Stimulated activated CD4-positive, alpha-beta T cell treated with anti-CD3 and anti-CD28 coated beads, TNF-alpha, amount 100 ng/mL, for 24 hours (primary cell): ENCODE measurements around the gene TNFRSF18.
"Not testable (repeated sequence)": the region's sequence is repeated elsewhere in the genome, so short reads cannot be mapped to it uniquely, and the experiment has no call there.

Experiments used
- DNase-seq, 3 experiments: peaks; one replicate each; pipeline ENCODE4 v3.0.0-alpha.2; 2020; ENCODE audit warnings: low read depth in 3 of 3

TNFRSF18 gene

DNA sequence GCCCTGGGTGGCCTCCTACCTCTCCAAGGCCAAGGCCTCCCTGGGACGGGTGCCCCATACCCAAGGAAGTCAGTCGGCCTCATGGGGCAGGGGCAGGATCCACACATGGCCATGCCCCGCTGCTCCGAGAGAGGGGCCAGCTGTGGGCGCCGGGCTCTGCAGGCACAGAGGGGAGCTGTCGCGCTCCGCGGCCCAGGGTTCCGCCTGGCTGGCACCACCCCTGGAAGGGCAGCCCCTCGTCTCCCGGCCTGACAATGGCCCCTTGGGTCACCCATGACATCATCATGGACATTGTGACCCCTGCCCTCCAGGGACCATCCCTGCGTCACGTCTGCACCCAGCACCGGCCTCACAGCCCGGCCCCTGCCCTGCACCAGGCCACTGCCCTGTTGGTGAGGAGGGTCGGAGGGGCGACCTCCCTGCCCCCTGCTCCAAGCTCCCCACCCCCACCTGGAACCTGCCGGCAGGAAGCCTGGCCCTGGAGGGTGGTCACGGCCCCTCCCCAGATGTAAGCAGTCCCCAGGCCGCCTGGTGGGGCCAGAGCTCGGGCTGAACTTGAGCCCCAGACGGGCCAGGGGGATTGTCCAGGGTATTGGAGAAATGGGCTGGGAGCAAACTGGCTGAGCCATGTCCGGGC, 26.9 kb downstream of the TNFRSF18 start:
- no peak for DNase-seq

DNA sequence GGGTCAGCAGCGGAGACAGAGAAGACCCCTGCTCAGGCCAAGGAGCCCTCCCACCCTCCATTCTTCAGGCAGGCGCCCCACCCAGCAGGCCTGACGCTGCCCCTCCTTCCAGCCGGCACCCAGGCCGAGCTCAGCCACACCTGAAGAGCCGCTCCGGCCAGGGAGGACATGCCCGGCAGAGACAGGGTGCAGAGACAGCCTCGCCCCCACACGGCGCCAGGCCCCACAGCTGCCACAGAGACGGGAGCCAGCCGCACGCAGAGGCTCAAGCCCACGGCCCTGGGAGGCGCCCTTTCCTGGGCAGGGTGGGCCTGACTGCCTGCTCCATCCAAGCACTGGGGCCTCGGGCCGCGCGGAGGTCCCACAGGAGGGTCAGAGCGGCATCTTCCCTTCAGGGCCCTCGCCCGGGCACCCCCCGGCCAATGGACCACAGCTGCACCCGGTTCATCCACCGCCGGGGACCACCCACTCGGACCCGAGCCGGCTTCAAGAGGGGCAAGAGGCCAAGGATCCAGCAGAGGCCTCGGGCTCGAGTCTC, 27.5 kb downstream of the TNFRSF18 start:
- no peak for DNase-seq

DNA sequence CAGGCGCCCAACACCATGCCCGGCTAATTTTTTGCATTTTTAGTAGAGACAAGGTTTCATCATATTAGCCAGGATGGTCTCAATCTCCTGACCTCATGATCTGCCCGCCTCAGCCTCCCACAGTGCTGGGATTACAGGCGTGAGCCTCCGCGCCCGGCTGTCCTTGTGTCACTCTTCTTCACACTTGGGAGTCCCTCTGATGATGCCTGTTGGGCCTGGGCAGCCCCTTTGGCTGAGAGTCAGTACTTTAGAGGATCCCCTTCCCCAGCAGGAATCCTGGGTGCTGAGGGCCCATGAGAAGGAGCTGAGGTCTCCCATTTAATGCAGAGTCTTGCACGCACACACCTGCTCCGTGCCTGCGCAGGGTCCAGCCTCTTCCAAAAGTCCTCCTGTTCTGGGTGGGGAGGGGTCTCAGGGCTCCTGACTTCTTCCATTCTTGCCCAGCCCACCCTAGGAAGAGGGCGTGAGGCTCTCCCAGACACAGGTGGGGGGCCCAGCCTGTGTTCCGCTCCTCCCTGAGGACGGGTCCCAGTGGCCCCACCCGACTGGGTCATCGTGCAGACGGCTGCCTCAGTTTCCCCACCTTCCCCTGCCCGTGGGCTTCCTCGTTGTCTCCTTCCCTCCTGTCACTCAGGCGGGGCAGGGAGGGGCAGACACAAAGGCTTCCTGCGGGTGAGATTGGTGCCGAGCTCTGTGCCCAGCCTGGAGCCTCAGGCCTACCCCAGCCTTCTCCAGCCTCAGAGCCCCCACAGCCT, 28.8 kb downstream of the TNFRSF18 start:
- DNase-seq = no peak

DNA sequence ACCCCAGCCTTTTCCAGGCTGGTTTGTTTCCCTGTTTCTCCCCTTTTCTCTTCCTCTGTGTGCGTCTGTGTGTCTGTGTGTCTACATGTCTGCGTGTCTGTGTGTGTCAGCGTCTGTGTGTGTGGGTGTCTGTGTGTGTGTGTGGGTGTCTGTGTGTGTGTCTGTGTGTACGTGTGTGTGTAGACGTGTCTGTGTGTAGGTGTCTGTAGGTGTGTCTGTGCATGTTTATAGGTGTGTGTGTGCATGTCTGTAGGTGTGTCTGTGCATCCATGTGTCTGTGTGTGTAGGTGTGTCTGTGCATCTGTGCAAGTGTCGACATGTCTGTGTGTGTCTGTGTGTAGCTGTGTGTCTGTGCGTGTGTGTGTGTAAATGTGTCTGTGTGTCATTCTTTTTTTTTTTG, 29.5 kb downstream of the TNFRSF18 start:
- no peak for DNase-seq

DNA sequence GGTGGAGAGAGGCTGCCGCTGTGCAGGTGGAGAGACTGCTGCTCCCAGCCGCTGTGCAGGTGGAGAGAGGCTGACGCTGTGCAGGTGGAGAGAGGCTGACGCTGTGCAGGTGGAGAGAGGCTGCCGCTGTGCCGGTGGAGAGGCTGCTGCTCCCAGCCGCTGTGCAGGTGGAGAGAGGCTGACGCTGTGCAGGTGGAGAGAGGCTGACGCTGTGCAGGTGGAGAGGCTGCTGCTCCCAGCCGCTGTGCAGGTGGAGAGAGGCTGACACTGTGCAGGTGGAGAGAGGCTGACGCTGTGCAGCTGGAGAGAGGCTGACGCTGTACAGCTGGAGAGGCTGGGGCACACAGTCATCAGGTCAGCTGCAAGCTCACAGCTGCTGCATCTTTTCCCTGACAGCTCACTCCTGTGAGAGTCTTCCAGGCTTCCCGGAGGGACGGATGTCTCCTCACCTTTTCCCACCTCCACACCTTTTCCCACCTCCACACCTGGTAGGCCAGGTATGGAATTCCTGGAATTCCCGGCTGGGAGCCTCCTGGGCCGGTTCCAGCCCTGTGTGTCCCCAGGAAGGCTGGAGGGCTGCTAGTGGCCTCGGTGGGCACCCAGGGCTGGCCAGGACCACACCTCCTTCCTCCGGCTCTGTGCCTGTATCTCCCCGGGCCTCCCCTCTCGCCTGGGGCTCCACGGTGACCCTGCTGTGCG, 30.2 kb downstream of the TNFRSF18 start:
- DNase-seq = not testable (repeated sequence)

DNA sequence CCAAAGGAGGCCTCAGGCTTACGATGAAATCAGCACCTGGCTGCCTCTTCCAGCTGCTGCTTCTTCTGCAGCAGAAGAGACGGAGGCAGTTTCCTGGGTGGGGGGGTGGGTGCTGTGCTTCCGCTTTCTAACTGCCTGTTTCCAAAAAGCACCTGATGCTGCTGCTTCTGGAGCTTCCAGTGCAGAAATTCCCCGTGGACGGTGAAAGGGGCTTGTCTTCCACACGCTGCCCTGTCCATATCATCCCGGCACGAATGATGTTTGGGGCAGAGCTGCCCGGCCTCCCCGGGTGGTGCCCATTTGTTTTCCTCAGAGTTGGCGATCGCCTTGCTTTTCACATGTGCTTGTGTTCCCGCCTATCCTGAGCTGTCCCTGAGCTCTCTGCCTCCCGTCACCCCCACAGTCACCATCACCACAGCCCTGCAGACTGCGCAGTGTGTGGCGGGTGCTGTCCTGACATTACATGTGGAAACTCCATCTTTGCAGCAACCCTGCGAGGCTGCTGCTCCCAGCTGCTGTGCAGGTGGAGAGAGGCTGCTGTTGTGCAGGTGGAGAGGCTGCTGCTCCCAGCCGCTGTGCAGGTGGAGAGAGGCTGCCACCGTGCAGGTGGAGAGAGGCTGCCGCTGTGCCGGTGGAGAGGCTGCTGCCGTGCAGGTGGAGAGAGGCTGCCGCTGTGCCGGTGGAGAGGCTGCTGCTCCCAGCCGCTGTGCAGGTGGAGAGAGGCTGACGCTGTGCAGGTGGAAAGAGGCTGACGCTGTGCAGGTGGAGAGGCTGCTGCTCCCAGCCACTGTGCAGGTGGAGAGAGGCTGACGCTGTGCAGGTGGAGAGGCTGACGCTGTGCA, 30.9 kb downstream of the TNFRSF18 start:
- no peak for DNase-seq

DNA sequence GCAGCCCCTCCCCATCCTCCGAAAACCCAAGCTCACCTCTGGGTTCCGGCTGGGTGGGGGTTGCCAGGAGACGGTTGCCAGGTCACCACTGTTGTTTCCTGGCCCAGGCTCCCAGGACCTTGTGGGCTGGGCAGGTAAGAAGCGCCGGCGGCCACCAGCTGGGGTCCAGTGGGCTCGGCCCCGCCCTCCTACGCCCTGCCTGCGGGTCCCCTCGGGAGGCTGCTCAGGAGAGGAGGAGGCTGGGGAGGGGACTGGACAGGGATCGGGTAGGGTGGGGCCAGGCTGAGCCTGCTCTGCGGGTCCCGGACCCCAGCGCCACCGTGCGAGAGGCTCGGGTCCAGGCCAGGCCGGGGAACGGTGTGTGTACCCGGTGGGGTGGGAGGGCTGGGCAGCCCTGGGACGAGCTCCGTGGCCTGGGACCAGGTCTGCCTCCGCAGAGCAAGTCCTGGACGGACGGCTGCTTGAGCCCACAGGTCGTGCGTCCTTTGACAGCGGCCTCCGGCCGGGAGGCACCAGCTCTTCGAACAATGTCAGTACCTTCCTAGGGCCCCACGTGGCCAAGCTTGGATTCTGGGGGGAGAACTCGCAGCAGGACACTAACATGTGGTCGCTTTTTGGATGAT, 32.5 kb downstream of the TNFRSF18 start, which contains the start of gene TTLL10:
TTLL10 (plus strand) TSS at position 88 of the 623 bp plus-strand sequence. CDS start 5,336 bp downstream, outside the sequence.
- DNase-seq = peak in 1 of 3 experiments; percentile 43

DNA sequence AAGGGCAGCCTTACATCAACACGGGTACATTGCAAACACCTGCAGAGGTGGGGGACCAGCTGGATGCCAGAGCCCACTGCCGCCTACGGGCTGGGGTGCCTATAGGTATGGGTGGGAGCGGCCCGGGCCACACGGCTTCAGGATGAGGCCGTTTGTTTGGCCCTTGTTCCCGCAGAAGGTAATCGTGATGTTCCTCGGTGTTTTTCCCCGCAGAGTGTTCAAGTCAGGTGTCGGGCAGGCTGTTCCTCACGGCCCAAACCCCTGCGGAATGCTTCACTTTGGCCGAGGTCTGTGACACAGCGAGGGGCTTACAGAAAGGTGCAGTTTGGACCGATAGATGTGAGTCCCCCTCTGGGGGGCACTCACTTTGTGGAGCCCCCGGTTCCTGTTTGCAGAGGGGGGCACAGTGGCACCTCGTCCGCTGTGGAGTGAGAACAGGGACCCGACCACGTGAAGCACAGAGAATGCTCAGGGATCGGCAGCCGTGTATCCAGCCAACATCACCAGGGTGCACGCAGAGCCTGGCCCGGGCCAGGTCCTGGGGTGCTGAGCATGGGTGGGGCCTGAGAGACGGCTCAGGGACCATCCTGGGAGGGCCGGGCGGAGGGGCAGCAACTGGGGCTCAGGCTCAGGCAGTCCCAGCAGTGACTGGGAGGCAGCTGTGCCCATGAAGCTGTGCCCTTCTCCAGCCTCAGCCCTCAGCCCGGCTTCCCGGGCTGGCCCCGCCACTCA, 33.2 kb downstream of the TNFRSF18 start:
- no peak for DNase-seq

DNA sequence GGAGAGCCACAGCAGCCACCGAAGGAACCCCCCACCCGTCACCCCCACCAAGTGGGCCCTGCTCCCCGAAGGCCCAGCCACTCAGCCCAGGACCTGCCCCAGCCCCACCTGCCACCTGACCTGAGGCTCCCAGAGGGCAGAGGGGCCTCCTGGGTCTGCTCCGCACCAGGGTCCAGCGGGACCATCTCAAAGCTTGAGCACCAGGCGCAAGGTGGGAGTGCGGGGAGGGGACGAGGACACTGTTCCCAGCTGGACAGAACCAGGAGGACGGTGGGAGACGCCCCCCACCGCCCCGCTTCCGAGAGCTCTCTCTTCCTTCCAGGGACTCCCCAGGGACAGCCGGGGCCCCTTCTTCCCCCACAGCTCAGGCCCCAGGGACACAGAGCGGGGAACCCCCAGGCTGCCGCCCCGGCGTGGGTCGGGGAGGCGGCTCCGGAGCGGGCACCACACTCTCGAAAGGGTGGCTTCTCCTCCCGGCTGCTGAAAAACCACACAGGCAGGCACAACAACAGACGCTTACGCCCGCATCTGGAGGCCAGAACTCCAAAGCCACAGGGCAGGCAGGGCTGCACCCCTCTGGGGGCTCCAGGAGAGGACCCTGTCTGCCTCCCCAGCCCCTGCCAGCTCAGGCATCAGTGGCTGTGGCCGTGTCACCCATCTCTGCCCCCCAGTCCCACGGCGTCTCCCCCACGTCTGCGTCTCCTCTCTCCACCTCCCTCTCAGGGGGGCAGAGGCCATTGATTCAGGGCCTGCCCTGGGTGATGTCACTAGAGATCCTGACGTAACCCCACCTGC, 34.6 kb downstream of the TNFRSF18 start:
- no peak for DNase-seq

DNA sequence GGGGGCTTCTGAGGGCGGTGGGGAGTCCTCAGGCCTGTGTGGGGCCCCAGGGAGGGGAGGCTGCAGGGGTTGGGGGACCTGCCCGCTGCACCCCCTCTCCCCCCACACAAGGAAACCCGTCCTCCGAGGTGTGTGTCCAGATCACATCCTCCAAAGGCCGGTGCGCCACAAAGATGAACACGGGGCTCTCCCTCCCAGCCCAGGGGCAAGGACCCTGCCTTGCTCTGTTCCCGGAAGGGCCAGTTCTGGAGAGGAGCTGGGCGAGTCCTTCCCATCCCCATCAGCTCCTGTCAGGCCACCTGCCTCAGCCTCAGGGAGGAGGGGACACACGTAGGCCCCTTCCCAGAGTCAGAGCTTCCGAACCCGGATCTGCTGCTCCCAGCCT, 35.2 kb downstream of the TNFRSF18 start:
- no peak for DNase-seq

DNA sequence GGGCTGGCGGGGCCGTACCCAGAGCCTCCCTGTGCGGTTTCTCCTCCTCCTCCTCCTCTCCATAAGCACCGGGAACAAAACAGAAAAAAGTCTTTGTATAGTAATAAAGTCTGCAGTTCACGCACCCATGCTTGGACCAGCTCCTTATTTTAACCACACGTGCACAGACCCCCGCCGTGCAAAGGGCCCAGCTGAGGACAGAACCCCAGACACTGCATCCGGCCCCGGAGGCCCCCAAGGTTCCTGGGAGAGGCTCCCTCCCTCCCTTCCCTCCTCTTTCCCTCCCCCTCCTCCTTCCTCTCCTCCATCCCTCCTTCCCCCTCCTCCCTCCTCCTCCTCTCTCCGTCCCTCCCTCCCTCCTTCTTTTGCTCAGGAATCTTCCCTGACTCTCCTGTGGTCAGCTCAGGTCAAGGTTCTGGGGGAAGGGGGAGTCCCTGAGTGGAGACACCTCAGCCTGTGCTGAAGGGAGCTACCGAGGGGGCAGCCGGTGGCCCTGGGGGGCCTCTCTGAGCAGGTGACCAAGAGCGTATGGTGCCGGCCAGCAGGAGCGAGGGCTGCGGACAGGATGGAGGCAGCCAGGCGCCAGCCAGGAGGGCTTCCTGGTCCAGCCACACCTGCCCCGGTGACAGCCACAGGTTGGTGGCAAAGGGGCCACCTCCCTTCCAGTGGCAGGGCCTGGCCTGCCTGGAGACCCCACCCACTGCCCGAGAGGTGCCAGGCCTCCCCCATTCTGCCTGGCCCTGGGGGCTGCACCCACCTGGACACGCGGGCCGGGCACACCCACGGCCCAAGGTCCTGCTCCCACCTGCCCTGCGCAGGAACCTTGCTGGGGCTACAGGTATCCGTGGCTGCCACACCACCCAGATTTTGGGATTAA, 35.9 kb downstream of the TNFRSF18 start:
- no peak for DNase-seq

DNA sequence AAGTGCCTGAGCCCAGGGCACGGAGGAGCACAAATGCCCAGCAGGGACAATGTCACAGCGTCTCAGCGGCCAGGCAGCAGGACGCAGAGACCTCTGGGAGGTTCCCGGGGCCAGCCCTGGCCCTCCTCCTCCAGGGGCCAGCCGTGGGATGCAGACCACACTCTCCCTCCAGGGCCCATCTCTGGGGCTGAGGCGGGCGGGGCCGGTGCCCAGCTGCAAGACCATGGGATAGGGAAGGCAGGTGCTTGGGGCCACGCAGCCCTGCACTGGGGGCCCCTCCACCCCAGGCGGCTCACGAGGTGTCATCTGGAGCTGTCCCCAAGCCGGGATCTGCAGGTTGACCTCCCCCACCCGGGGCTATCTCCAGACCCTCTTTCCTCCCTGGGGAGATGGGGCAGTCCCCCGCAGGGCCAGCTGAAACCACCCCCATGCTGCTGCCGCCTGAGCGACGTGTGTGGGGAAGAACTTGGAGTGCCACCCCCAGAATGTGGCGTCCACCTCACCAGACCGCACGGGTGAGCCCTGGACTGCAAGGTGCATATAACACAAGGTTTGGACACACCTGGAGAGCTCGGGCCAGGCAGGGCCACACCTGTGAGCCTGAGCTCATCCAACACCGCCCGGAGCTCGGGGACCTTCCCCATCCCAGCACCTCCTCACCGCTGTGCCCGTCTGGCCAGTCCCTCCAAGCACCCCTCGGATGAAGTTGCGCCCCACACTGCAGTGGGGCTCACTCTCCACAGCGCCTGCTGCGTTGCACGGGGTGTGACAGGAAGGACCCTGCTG, 36.8 kb downstream of the TNFRSF18 start:
- no peak for DNase-seq

DNA sequence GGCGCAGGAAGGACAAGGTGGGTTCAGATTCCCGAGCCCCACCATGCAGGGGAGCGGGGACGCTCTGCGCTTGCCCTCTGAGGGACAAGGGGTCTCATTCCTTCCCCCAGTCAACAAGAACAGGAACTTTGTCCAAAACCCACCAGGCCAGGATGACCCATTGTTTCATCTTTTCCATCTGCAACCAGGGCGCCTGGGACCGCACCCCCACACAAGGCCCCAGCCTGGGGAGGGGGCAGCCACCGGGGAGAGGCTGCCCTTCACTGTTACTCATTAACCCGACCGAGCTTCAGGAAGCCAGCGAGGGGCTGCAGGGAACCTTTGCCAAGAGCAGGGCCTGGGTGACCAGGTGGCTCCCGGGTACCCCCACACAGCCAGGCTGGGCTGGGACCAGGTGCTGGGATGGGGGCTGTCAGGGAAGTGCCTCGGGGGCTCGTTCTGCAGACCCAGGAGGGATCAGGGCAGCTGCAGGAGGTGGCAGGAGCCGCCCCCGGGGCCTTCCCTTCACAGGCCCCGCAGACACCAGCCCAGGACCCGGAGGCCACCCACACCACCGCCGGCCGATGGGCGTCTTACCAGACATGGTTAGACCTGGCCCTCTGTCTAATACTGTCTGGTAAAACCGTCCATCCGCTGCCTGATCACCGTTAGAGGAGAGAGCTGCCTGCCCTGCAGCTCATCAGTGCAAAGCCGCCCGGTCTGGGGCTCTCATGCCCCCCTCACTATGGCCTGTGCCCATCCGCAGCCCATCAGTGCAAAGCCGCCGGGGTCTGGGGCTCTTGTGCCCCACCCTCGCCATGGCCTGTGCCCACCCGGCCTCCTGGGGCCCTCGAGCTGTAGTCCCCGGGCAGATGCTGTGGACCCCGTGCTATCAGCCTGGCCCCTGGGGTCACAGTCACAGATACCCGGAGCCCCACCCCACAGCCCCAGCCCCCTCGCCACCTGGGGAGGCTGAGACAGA, 37.7 kb downstream of the TNFRSF18 start:
- no peak for DNase-seq

DNA sequence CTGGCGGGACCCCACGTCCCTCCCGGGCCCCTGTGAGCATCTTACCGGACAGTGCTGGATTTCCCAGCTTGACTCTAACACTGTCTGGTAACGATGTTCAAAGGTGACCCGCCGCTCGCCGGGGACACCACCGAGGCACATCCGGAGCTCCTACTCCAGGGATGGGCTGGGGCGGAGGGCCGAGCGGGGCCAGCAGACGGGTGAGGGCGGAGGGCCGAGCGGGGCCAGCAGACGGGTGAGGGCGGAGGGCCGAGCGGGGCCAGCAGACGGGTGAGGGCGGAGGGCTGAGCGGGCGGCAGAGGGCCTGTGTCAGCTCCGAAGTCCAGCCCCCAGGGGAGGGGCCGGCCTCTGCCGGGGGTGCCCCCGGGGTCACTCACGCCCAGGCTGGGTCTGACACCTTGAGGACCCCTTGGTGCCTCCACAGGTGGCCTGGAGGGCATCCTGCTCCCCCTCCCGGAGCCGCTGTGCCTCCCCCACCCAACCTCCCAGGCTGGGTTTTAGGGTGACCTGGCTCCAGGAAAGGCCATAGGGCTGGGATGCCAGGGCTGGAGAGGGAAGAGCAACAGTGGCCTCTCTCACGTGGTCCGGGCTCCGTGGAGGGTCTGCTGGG, 38.4 kb downstream of the TNFRSF18 start:
- no peak for DNase-seq

DNA sequence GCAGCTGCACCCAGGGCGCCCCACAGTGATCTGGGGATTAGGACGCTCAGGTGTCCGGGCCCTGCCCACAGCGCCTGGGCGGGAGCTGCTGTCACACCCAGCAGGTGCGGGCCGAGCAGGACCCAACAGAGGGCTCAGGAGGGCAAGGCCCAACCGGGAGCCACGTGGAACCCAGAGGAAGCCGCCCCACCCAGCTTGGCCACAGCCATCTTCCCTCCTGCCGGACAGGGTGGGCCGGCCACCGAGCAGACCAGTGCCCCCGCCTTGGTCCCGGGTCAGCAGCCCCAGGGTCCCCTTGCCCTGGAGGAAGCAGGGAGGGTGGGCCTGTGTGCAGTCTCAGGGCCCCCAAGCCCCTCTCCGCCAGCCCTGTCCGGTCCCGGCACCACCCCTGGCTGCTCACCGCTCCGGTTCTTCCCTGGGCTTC, 39.0 kb downstream of the TNFRSF18 start:
- DNase-seq = no peak
